ENCODE data around the gene DCN.

DNA sequence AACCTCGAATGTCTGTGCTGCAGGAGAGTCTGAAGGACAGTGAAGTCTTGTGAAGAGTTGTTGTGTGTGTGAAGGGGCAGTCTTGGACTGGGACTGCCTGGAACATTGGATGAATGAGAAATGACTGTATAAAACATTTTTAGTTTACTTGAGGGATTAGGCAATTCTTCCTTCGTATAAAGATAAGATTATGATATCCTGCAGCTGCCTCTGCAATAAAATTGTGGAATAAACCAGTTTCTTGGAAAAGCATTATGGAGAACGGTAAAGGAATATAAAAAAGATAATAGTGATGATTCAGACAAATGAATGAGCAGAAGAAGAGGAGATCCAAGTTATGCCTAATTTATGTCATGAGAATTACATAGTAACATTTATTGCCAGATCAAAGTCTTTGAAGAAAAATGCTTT, 40.4 kb downstream of the DCN start:
- TF ChIP-seq POLR2AphosphoS5 (IDR thresholded peaks at IDR 0.05; ENCODE audit: low read depth, low read length) = no peak
- TF ChIP-seq, protein P1, sequence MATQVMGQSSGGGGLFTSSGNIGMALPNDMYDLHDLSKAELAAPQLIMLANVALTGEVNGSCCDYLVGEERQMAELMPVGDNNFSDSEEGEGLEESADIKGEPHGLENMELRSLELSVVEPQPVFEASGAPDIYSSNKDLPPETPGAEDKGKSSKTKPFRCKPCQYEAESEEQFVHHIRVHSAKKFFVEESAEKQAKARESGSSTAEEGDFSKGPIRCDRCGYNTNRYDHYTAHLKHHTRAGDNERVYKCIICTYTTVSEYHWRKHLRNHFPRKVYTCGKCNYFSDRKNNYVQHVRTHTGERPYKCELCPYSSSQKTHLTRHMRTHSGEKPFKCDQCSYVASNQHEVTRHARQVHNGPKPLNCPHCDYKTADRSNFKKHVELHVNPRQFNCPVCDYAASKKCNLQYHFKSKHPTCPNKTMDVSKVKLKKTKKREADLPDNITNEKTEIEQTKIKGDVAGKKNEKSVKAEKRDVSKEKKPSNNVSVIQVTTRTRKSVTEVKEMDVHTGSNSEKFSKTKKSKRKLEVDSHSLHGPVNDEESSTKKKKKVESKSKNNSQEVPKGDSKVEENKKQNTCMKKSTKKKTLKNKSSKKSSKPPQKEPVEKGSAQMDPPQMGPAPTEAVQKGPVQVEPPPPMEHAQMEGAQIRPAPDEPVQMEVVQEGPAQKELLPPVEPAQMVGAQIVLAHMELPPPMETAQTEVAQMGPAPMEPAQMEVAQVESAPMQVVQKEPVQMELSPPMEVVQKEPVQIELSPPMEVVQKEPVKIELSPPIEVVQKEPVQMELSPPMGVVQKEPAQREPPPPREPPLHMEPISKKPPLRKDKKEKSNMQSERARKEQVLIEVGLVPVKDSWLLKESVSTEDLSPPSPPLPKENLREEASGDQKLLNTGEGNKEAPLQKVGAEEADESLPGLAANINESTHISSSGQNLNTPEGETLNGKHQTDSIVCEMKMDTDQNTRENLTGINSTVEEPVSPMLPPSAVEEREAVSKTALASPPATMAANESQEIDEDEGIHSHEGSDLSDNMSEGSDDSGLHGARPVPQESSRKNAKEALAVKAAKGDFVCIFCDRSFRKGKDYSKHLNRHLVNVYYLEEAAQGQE (IDR thresholded peaks at IDR 0.05; ENCODE audit: insufficient read depth in 1 of 2, low read depth in 2 of 2, low read length in 2 of 2) = no peak
- TF ChIP-seq TAF1 (IDR thresholded peaks at IDR 0.05; ENCODE audit: borderline replicate concordance, insufficient read depth, low read length) = no peak
- no peak for TF ChIP-seq SIN3A (IDR thresholded peaks at IDR 0.05; ENCODE audit: borderline replicate concordance, insufficient read depth, low read length)
